Activated T-cell treated with anti-CD3 and anti-CD28 coated beads, Interleukin-2, amount 50 U/mL, for 24 hours (primary cell): ENCODE results near the gene TNFSF13.
"Not testable (repeated sequence)": the region's sequence is repeated elsewhere in the genome, so short reads cannot be mapped to it uniquely, and the experiment has no call there.

ENCODE experiments used
- DNase-seq: peaks from one replicate; pipeline ENCODE4 v3.0.0-alpha.2; 2020
- H3K27ac Mint-ChIP-seq: 2 replicates; pipeline ENCODE4 v1.8.0; 2020; ENCODE audit warnings: mild to moderate bottlenecking, mixed read lengths
- H3K27me3 Mint-ChIP-seq: 2 replicates; pipeline ENCODE4 v1.8.0; 2020; ENCODE audit warnings: mixed read lengths
- H3K36me3 Mint-ChIP-seq: 2 replicates; pipeline ENCODE4 v1.8.0; 2020; ENCODE audit warnings: low read depth, mixed read lengths
- H3K4me1 Mint-ChIP-seq: 2 replicates; pipeline ENCODE4 v1.8.0; 2020; ENCODE audit warnings: low read depth, mixed read lengths
- H3K4me3 Mint-ChIP-seq: 2 replicates; pipeline ENCODE4 v1.8.0; 2020; ENCODE audit warnings: mild to moderate bottlenecking, moderate library complexity, mixed read lengths
- H3K9me3 Mint-ChIP-seq: 2 replicates; pipeline ENCODE4 v1.8.0; 2020; ENCODE audit warnings: mixed read lengths

Gene TNFSF13

GRCh38 chr17:7589204-7589868, 30.8 kb downstream of the TNFSF13 start:
- no peak overlapping the region for H3K27ac Mint-ChIP-seq
- peaks cover 89% of the 10 kb centered on the region for H3K36me3 Mint-ChIP-seq
- peak; percentile 82 for DNase-seq
- peaks cover 19% of the 10 kb centered on the region for H3K4me1 Mint-ChIP-seq
- no peaks in the 10 kb centered on the region for H3K27me3 Mint-ChIP-seq
- no peaks in the 10 kb centered on the region for H3K9me3 Mint-ChIP-seq
- H3K4me3 Mint-ChIP-seq: no peak overlapping the region

DNA sequence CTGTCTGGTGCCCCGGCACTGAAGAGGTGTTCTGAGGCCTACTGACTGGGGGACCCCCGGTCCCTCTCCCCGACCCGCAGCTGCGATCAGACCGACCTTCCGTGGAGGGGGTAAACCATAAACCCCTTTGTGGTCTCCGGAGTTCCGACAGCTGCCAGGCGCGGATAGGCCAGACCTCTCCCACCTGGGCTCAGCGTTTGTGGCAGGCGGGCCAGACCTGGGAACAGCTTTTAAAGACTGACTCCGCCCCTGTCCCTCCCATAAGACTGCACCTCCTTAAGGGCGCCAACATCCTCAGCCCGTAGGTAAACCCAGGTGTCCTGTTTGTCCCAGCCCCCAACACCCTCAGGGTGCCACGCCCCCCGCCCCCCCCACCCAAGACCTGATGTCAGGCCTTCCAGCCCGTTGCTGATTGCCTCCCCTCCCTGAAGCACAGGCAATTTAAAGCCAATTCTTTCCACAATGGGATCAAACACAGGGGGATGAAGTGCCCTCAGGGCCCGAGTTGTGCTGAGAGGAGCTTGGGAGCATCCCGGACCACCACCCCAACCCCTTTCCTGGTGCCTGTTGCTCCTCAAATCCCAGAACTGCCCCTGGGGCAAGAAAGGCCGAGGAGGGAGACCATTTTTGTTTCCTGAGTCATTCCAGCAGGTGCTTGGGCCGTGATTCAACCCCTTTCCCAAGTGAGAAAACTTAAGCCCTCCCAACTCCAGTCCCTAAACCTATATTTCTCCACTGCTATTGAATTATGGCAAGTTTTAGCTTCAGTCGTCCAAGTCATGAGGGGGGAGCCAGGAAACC, 31.5 kb downstream of the TNFSF13 start, which contains the start of gene SOX15:
TSS of gene SOX15 (minus strand) at position 204 of the 801 bp plus-strand sequence. CDS start 418 bp downstream, outside the sequence.
- no peaks in the 10 kb centered on the region for H3K27me3 Mint-ChIP-seq
- H3K36me3 Mint-ChIP-seq: peaks cover 87% of the 10 kb centered on the region
- H3K27ac Mint-ChIP-seq: peak within 1 kb of the TSS; percentile 79
- H3K4me1 Mint-ChIP-seq: peaks cover 14% of the 10 kb centered on the region
- DNase-seq: peak; percentile 46
- H3K9me3 Mint-ChIP-seq: no peaks in the 10 kb centered on the region
- H3K4me3 Mint-ChIP-seq: no peak within 1 kb of the TSS

DNA sequence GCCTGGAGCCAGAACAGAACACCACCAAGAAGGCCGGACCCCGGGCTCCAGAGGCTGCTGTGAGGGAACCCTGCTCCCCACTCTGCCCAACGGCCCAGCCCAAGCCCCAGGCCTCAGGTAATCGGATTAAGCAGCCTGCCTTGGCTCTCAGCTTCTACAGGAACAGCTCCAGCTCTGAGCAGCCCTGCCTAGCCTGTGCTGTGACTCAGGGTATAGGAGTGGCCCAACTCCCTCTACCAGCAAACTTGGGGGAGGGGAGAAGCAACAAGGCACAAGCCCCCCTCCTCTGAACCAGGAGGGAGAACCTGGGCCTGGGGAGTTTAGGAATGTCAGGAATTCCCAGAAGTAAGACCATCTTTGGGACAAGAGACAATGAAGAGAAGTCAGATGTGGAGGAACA, 32.2 kb downstream of the TNFSF13 start:
- peaks cover 9% of the 10 kb centered on the region for H3K4me1 Mint-ChIP-seq

DNA sequence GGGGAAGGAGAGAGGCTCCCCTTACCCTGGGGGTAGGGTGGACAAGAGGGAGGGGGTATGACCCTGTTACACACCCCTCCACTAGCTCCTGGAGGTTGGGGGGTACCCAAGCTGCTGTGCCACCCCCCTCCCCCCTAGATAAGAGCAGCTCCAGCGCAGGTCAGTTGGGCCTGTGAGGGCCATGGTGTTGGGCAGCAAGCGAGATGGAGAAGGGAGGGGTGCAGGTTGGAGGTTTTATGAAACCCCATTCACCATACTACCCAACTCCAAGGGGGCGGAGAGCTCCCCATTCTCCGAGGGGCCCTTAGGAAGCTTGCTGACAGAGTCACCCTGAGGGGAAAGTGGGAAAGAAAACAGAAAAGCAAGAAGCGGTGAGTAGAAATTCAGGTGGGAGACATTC, 33.0 kb downstream of the TNFSF13 start:
- no peak for DNase-seq
- H3K4me1 Mint-ChIP-seq: peaks cover 6% of the 10 kb centered on the region
- H3K4me3 Mint-ChIP-seq: no peak overlapping the region
- no peaks in the 10 kb centered on the region for H3K27me3 Mint-ChIP-seq
- H3K27ac Mint-ChIP-seq: peak overlapping the region; percentile 26
- no peaks in the 10 kb centered on the region for H3K9me3 Mint-ChIP-seq
- peaks cover 89% of the 10 kb centered on the region for H3K36me3 Mint-ChIP-seq

More for the DNA sequence above, 32.2 kb downstream of the TNFSF13 start:
- H3K4me3 Mint-ChIP-seq: no peak overlapping the region
- H3K36me3 Mint-ChIP-seq: peaks cover 89% of the 10 kb centered on the region
- no peaks in the 10 kb centered on the region for H3K9me3 Mint-ChIP-seq
- no peaks in the 10 kb centered on the region for H3K27me3 Mint-ChIP-seq
- peak overlapping the region; percentile 79 for H3K27ac Mint-ChIP-seq
- DNase-seq: no peak

DNA sequence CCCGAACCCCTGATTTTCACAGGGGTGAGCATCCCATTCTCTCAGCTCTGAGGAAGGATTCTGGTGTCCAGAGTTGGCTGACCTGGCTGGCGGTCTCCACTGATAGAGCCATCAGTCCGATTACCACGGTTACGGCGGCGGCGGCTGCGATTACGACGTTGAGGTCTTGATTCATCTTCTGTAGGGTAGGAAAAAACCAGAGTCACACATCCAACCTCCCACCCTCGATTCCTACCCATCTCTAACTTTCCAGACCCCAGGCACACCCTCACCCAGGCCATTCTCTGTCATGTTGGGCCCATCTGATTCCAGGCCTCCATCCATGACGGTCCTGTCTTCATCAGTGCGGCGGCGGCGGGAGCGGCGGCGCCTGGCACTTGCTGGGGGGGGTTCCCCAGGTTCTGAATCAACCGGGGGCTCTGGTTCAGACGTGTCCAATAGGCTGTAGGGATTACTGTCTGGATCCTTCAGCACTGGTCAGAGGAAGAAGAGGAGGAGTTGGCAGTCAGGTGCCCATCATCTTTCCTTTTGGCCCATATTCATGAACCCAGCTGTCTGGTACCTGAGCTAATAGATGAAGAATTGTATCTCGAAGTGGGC, 34.0 kb downstream of the TNFSF13 start:
- no peaks in the 10 kb centered on the region for H3K27me3 Mint-ChIP-seq
- H3K4me1 Mint-ChIP-seq: peaks cover 4% of the 10 kb centered on the region
- DNase-seq: no peak
- H3K9me3 Mint-ChIP-seq: no peaks in the 10 kb centered on the region
- peak overlapping the region; percentile 5 for H3K27ac Mint-ChIP-seq
- no peak overlapping the region for H3K4me3 Mint-ChIP-seq
- H3K36me3 Mint-ChIP-seq: peaks cover 90% of the 10 kb centered on the region

GRCh38 chr17:7593296-7593695, 34.7 kb downstream of the TNFSF13 start:
- peak overlapping the region; percentile 15 for H3K27ac Mint-ChIP-seq
- H3K27me3 Mint-ChIP-seq: no peaks in the 10 kb centered on the region
- DNase-seq: no peak
- H3K4me1 Mint-ChIP-seq: peaks cover 3% of the 10 kb centered on the region
- no peak overlapping the region for H3K4me3 Mint-ChIP-seq
- H3K36me3 Mint-ChIP-seq: peaks cover 86% of the 10 kb centered on the region
- H3K9me3 Mint-ChIP-seq: no peaks in the 10 kb centered on the region

GRCh38 chr17:7597561-7597960, 39.0 kb downstream of the TNFSF13 start:
- H3K27ac Mint-ChIP-seq, H3K4me3 Mint-ChIP-seq, H3K27me3 Mint-ChIP-seq, H3K9me3 Mint-ChIP-seq, H3K4me1 Mint-ChIP-seq, DNase-seq: not testable (repeated sequence)
- H3K36me3 Mint-ChIP-seq: peaks cover 90% of the 10 kb centered on the region

DNA sequence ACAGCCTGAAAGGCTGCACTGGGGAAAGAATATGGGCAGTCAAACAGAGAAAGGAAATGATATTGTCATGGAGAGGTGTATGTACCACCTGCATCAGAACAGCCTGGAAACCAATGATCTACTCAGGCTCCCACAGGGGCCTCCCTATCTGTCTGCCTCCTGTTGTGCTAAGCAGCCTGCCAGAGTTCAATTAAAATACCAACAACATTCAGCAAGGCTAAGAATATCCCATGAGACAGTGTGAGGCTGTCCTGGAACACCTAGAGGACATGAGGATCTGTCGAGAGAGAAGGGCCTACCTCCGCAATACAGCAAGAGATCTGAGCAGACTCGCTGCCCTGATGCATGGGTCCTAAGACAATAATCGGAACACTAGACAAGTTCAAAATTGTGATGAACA, 47.7 kb downstream of the TNFSF13 start:
- peak overlapping the region; percentile 50 for H3K27ac Mint-ChIP-seq
- DNase-seq: no peak
- no peaks in the 10 kb centered on the region for H3K9me3 Mint-ChIP-seq
- no peak overlapping the region for H3K4me3 Mint-ChIP-seq
- no peaks in the 10 kb centered on the region for H3K27me3 Mint-ChIP-seq
- H3K36me3 Mint-ChIP-seq: peaks cover 69% of the 10 kb centered on the region
- H3K4me1 Mint-ChIP-seq: peaks cover 20% of the 10 kb centered on the region

DNA sequence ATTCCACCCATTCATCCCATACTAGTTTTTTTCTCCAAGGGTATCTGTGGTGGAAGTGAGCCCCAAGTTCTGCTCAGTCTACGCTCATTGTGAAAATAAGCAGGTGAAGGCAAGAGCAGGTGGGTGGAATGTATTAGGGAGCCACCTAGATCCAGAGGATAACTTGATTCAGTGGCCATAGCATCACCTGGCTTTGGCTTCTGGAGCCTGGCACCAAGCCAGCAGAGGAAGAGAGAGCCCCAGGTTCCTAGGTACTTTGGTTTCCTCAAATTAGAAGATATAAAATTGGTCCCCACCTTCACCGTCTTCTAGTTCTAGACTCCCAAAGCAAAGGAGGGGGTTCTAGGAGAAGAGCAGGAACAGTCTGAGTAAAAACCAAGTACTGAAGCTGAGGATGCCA, 52.1 kb downstream of the TNFSF13 start:
- Mint-ChIP-seq H3K27ac (no peak overlapping the region), H3K4me1 (peaks cover 46% of the 10 kb centered on the region), H3K9me3 (no peaks in the 10 kb centered on the region), H3K36me3 (peaks cover 52% of the 10 kb centered on the region), H3K4me3 (no peak overlapping the region), H3K27me3 (no peaks in the 10 kb centered on the region)
- DNase-seq: no peak
